Measurements from ENCODE around the gene FGG. TPM values are rescaled to one million over a fixed set of nuclear protein-coding genes. Genes with fewer than 3 reads are reported as not detected.

The FGG gene
- total and polyA plus RNA-seq, 2 donors (not counting 1 experiment from before 2014, with no cell fraction given) = not detected

DNA sequence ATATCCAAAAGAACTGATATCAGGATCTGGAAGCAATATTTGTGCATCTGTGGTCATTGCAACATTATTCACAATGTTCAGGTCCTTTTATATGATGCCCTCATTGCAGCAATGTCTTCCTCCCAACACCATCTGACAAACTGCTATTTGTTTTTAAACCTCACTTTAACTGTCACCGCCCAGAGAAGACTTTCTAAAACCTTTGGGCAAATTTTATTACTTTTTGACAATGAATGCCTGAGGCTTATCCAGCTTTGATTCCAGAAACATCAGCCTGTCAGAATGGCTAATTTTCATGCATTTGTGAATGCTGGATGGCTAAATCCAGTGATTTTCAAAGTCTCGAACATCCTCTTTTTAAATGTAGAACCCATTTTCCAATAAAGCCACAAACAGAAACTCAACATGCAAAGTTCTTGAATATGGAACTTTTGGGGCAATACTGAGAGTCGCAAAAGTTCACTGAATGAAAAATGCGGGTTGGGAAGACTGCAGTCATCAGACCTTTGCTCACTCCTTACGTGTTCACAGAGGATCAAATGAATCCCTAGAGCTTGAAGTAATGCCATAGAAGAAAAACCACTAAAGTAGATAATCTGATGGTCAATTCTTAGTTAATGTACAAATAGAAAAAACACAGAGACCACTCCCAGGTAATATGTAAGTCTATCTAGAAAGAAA, 39.1 kb downstream of the FGG start:
- no peaks in the 10 kb centered on the region for H3K4me1 ChIP-seq (ENCODE audit: control insufficient read depth, extremely low read depth, insufficient read depth, low read length)
- no peak overlapping the region for H3K4me3 ChIP-seq (replicated peaks in 1 of 4; ENCODE audit: control extremely low read depth in 1 of 4, insufficient read depth in 1 of 4, low read depth in 3 of 4, low read length in 4 of 4)
- TF ChIP-seq, protein P1, sequence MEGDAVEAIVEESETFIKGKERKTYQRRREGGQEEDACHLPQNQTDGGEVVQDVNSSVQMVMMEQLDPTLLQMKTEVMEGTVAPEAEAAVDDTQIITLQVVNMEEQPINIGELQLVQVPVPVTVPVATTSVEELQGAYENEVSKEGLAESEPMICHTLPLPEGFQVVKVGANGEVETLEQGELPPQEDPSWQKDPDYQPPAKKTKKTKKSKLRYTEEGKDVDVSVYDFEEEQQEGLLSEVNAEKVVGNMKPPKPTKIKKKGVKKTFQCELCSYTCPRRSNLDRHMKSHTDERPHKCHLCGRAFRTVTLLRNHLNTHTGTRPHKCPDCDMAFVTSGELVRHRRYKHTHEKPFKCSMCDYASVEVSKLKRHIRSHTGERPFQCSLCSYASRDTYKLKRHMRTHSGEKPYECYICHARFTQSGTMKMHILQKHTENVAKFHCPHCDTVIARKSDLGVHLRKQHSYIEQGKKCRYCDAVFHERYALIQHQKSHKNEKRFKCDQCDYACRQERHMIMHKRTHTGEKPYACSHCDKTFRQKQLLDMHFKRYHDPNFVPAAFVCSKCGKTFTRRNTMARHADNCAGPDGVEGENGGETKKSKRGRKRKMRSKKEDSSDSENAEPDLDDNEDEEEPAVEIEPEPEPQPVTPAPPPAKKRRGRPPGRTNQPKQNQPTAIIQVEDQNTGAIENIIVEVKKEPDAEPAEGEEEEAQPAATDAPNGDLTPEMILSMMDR (conservative IDR thresholded peaks at IDR 0.05 in 1 of 2, IDR thresholded peaks at IDR 0.05 in 1 of 2; ENCODE audit: low read depth in 1 of 2, low read length in 2 of 2) = no peak
- no peak for TF ChIP-seq EZH2 (IDR thresholded peaks at IDR 0.05; ENCODE audit: low read length, missing control alignments)
- no peak overlapping the region for H3K4me2 ChIP-seq (ENCODE audit: extremely low read depth, insufficient read depth, low read length)
- no peak overlapping the region for H3K9ac ChIP-seq (ENCODE audit: insufficient read depth, low read length)
- H4K20me1 ChIP-seq (ENCODE audit: control insufficient read depth, extremely low read depth, insufficient read depth, low read length) = no peaks in the 10 kb centered on the region
- H3K9me3 ChIP-seq (ENCODE audit: control insufficient read depth, insufficient read depth, low read depth, low read length) = no peaks in the 10 kb centered on the region
- no peak overlapping the region for H2AFZ ChIP-seq (ENCODE audit: low read length)
- H3K27ac ChIP-seq (ENCODE audit: insufficient read depth, low read length) = no peak overlapping the region
- H3K79me2 ChIP-seq (ENCODE audit: control insufficient read depth, insufficient read depth, low read length) = no peaks in the 10 kb centered on the region
- no peaks in the 10 kb centered on the region for H3K27me3 ChIP-seq (ENCODE audit: control insufficient read depth, insufficient read depth, low read length)
- DNase-seq (ENCODE audit: low read depth in 2 of 2) = no peak
- no peaks in the 10 kb centered on the region for H3K36me3 ChIP-seq (ENCODE audit: control insufficient read depth, insufficient read depth, low read length)

DNA sequence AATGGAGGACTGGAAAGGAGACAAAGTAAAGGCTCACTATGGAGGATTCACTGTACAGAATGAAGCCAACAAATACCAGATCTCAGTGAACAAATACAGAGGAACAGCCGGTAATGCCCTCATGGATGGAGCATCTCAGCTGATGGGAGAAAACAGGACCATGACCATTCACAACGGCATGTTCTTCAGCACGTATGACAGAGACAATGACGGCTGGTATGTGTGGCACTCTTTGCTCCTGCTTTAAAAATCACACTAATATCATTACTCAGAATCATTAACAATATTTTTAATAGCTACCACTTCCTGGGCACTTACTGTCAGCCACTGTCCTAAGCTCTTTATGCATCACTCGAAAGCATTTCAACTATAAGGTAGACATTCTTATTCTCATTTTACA, 42.9 kb downstream of the FGG start:
- Histone ChIP-seq H4K20me1 (ENCODE audit: control insufficient read depth, extremely low read depth, insufficient read depth, low read length) (no peaks in the 10 kb centered on the region), H2AFZ (ENCODE audit: low read length) (no peak overlapping the region), H3K9ac (ENCODE audit: insufficient read depth, low read length) (no peak overlapping the region), H3K4me3 (replicated peaks in 1 of 4; ENCODE audit: control extremely low read depth in 1 of 4, insufficient read depth in 1 of 4, low read depth in 3 of 4, low read length in 4 of 4) (no peak overlapping the region), H3K36me3 (ENCODE audit: control insufficient read depth, insufficient read depth, low read length) (no peaks in the 10 kb centered on the region), H3K79me2 (ENCODE audit: control insufficient read depth, insufficient read depth, low read length) (no peaks in the 10 kb centered on the region), H3K4me2 (ENCODE audit: extremely low read depth, insufficient read depth, low read length) (no peak overlapping the region), H3K27ac (ENCODE audit: insufficient read depth, low read length) (no peak overlapping the region), H3K27me3 (ENCODE audit: control insufficient read depth, insufficient read depth, low read length) (no peaks in the 10 kb centered on the region), H3K4me1 (ENCODE audit: control insufficient read depth, extremely low read depth, insufficient read depth, low read length) (no peaks in the 10 kb centered on the region), H3K9me3 (ENCODE audit: control insufficient read depth, insufficient read depth, low read depth, low read length) (no peaks in the 10 kb centered on the region)
- TF ChIP-seq, protein P1 (conservative IDR thresholded peaks at IDR 0.05 in 1 of 2, IDR thresholded peaks at IDR 0.05 in 1 of 2; ENCODE audit: low read depth in 1 of 2, low read length in 2 of 2) = no peak
- no peak for TF ChIP-seq EZH2 (IDR thresholded peaks at IDR 0.05; ENCODE audit: low read length, missing control alignments)
- DNase-seq (ENCODE audit: low read depth in 2 of 2) = no peak

DNA sequence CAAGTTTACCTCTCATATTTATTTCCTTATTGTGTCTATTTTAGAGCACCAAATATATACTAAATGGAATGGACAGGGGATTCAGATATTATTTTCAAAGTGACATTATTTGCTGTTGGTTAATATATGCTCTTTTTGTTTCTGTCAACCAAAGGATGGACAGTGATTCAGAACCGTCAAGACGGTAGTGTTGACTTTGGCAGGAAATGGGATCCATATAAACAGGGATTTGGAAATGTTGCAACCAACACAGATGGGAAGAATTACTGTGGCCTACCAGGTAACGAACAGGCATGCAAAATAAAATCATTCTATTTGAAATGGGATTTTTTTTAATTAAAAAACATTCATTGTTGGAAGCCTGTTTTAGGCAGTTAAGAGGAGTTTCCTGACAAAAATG, 43.4 kb downstream of the FGG start:
- H3K36me3 ChIP-seq (ENCODE audit: control insufficient read depth, insufficient read depth, low read length) = no peaks in the 10 kb centered on the region

More for the DNA sequence above, 43.4 kb downstream of the FGG start:
- H4K20me1 ChIP-seq (ENCODE audit: control insufficient read depth, extremely low read depth, insufficient read depth, low read length) = no peaks in the 10 kb centered on the region
- H2AFZ ChIP-seq (ENCODE audit: low read length) = no peak overlapping the region
- no peak overlapping the region for H3K27ac ChIP-seq (ENCODE audit: insufficient read depth, low read length)
- H3K9me3 ChIP-seq (ENCODE audit: control insufficient read depth, insufficient read depth, low read depth, low read length) = no peaks in the 10 kb centered on the region
- no peak overlapping the region for H3K4me3 ChIP-seq (replicated peaks in 1 of 4; ENCODE audit: control extremely low read depth in 1 of 4, insufficient read depth in 1 of 4, low read depth in 3 of 4, low read length in 4 of 4)
- no peaks in the 10 kb centered on the region for H3K79me2 ChIP-seq (ENCODE audit: control insufficient read depth, insufficient read depth, low read length)
- TF ChIP-seq EZH2 (IDR thresholded peaks at IDR 0.05; ENCODE audit: low read length, missing control alignments) = no peak
- TF ChIP-seq, protein P1 (conservative IDR thresholded peaks at IDR 0.05 in 1 of 2, IDR thresholded peaks at IDR 0.05 in 1 of 2; ENCODE audit: low read depth in 1 of 2, low read length in 2 of 2) = no peak
- H3K4me1 ChIP-seq (ENCODE audit: control insufficient read depth, extremely low read depth, insufficient read depth, low read length) = no peaks in the 10 kb centered on the region
- H3K4me2 ChIP-seq (ENCODE audit: extremely low read depth, insufficient read depth, low read length) = no peak overlapping the region
- no peak overlapping the region for H3K9ac ChIP-seq (ENCODE audit: insufficient read depth, low read length)
- DNase-seq (ENCODE audit: low read depth in 2 of 2) = no peak
- no peaks in the 10 kb centered on the region for H3K27me3 ChIP-seq (ENCODE audit: control insufficient read depth, insufficient read depth, low read length)

Measured in fibroblast of lung (primary cell).